Activated CD4-positive, alpha-beta T cell treated with anti-CD3 and anti-CD28 coated beads for 1 hour (primary cell): ENCODE results near the gene SLCO2A1.

ENCODE experiments used
- DNase-seq: peaks from one replicate; pipeline ENCODE4 v3.0.0-alpha.2; 2020

Gene SLCO2A1

DNA sequence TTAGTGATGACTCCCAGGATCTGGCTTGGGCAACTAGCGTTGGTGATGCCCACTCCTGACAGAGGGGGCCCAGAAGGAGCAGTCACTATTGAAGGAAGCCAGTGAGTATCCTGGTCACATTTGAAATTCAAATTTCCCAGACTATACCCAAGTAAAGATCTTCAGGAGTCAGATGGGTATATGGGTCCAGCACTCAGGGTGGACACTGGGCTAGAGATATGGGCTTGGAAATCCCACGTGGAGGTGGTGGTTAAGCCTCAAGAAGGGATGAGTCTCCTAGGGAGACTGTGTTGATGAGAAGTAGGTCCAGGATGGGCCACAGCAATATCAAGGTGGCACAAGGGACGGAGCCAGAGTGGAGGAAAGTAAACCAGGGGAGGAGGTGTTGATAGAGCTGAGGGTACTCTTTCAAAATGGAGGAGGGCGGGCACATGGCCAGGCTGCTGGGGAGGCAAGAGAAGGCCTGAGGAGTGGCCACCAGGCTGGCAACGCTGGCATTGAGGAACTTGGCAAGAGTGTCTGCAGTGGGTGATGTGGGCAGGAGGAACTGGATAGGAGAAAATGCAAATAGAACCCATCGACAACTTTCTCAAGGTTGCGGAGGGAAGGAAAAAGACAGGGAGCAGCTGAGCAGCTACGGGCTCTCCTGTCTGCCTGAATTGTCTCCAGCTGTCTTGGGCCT lies 3.7 kb upstream of the SLCO2A1 start:
- DNase-seq, result no peak

- DNase-seq, result no peak
Observed at GRCh38 chr3:134031348-134031915, 1.7 kb upstream of the SLCO2A1 start.

- no peak for DNase-seq
Observed at GRCh38 chr3:134030379-134031347, 938 bp upstream of the SLCO2A1 start.

DNA sequence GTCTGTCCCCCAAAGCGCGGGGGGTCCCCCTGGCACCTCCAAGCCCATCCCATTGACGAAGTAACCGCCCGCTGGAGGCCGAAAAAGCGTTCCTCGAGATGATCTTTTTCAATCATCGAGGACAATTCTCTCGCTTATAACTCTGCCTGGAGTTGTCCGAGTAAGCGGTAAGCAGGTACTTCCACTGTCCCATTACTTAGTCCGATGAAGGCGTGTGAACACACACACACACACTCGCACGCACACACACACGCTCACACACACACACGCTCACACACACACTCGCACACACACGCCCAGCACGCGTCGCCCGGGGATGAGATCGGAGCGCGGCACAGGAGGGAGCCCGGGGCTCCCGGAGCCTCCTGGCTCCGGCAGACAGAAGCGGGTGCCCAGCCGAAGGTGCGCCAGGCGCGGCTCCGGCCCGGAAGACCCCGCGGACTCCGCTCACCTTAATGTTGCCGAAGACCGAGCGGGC lies 430 bp downstream of the SLCO2A1 start:
- DNase-seq, result no peak

DNA sequence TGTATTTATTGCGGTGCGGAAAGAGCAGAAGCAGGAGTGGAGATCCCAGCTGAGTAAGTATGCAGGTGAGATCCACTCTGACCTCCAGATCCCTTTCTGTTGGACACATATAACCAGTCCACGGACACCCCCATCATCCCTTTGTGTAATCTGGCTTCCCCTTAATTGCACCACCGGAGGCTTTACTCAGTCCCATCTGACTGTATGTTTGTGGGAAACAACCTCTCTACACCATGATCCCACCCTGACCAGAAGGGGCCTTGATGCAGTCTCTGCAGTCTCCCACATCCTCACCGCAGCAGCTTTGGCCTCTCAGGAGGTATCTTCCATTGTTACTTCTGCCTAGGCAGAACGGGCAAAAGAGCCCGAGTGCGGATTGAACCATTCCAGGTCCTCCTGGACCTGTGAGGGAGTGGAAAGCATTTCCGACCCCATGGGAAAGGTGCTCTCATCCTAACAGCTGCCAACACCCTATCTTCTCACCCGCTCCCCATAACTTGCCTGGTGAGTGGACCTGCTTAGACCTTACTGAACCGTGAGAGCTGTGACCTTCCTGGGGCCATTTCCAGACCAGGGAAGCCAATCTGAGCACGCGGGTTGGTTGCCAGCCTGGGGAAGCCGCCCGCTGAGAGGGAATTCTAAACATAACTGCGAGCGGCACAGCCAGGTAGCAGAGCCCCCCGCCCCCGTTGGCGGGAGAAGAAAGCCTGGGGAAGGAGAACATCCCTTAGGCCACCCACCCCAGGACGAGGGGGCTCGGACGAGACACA lies 1.1 kb downstream of the SLCO2A1 start:
- no peak for DNase-seq

DNA sequence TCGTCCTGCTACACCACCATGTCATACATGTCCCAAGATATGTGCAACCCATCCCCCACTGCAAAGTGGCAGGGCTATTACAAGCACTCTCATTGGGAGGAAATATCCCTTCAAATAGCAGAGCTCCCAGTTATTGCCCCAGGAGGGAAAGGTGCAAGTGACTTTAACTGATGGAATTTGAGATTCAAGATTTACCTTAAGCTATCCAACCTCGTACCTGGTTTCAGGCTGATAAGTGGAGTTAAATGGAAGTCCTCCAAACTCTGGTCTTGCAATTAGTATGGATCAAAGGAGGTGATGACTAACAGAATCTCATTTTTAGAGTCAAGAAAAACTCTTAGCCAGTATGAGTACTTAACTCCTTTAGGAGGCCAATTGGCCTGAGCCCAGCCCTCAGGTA lies 2.1 kb downstream of the SLCO2A1 start:
- no peak for DNase-seq

DNA sequence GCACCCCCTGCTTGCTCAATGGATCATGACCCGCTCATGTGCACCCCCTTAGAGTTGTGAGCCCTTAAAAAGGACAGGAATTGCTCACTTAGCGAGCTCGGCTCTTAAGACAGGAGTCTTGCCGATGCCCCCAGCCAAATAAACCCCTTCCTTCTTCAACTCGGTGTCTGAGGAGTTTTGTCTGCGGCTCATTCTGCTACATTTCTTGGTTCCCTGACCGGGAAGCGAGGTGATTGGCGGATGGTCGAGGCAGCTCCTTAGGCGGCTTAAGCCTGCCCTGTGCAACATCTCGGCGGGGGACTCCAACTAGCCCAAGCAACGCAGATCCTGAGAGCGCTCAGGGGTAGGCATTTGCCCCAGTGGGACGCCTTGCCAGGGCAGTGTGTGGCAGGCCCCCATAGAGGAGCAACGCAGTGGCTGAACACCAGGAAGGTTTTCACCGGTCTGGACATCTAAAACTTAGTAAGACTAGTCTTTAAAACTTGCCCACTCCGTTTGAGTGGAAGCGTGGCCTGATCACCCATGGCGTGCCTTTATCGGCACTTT lies 9.5 kb downstream of the SLCO2A1 start:
- no peak for DNase-seq

DNA sequence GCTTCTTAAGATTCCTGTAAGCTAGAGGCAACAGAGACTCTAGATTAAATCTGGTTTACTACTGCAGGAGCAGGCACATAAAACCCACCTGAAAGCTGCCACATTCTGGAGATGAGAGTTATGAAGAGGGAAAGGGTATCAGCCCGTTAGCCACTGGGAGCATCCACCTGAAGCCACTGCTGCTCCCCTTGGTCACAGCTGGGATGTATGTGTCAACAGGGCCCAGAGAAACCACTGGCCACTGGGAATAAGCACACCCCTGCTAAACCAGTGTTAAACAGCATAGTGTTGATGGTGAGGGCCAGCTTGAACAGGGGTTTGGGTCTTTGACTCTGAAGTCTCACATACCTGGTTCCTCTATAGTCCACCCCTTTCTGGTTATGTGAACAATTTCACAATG lies 10.9 kb downstream of the SLCO2A1 start:
- DNase-seq, result no peak

- DNase-seq, result no peak
Observed at GRCh38 chr3:134018406-134018805, 11.3 kb downstream of the SLCO2A1 start.

DNA sequence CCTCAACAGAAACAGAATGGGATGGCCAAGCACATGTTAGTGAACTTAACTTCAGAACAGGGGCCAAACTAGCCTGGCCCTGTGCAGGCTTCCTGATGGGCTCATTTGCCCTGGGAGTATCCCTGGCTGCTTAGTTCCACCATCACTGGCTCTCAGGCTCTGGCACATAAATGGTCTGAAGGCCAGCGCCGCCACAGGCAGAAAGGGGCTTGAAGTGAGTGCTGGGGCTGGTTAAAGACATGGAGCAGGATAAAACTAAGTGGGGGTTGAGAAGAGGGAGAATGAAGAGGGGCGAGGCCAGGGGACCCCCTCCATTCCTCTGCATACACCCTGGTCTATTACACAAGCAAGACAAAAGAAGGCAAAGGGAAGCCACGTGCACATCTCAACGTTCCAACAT lies 12.2 kb downstream of the SLCO2A1 start:
- no peak for DNase-seq

DNA sequence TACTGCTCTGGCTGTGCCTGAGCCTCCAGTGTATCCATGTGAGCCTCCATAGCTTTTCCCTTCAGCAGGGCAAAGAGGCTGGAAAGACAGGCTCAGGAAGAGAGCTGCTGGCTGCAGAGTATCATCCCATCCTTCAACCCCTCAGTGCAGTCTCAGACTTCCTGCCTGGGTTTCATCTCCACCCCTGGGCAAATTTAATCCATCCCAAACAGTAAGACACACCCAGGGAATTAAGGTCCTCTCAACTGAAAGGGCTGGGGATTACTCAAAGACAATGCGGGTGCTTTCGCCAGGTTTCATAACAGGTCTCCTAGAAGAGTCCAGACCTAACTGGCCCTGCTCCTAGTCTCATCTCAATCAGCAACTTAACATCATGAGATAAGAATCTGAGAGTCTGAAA lies 15.5 kb downstream of the SLCO2A1 start:
- DNase-seq, result no peak

DNA sequence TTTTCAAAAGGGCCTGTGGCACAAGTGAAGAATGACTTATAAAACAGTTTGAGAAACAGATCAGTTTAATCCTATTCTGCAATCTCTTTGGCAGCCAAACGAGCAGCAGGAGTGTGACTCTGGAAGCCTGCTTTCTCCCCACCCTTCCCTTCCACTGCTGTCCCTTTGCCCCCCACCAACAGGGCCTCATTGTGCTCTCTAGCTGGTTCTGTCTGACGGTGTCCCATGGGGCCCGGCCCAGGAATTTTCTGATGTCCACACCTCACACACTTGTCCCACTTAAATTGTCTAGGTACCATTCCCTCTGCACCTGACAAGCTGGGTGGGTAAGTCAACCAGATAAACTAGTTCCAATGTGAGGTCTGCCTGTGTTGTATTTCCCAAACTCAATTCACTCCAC lies 16.4 kb downstream of the SLCO2A1 start:
- no peak for DNase-seq

GRCh38 chr3:134009345-134010000 lies 20.3 kb downstream of the SLCO2A1 start:
- no peak for DNase-seq

DNA sequence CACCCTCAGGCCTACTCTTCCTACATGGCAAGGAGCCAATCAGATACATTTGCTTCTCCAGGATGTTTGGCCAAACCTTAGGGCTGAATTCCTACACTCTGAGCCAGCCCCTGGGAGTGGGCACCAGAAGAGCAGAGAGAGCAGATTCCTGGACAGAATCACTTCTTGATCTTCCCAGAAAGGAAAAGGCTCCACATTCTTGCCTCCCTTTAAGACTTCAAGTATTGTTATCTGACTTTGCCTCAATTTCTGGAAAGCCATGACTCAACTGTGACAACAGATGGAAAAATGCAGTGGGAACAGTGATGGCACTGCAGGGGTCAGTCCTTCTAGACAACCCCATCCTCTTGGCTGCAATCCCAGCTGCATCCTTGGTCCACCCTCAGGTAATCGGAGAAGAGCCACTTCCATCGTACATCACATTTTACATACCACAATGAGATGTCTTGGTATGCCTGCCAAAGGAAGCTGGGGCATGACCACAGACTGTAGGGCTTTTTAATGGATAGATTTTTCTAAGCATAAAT lies 21.0 kb downstream of the SLCO2A1 start:
- DNase-seq, result no peak

DNA sequence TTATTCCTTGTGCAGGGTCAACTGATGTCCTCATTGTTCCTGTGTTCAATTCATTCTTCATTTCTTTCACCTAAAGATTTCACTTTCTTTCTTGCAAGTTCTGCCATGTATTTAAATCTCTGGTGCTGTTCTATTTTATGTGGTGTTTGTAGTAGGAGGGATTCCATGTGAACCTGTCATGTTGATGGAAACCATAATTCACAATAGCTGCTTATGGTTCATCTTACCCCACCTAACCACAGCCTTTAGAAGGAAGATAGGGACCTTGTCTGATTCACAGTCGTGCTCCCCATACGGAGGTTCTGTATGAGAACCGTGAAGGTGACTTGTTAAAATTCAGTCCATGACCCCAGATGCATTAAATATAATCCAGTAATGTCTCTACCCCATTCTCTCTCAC lies 21.9 kb downstream of the SLCO2A1 start:
- no peak for DNase-seq

- no peak for DNase-seq
Observed at GRCh38 chr3:134004841-134005240, 24.9 kb downstream of the SLCO2A1 start.

GRCh38 chr3:134003066-134003465 lies 26.7 kb downstream of the SLCO2A1 start:
- no peak for DNase-seq

DNA sequence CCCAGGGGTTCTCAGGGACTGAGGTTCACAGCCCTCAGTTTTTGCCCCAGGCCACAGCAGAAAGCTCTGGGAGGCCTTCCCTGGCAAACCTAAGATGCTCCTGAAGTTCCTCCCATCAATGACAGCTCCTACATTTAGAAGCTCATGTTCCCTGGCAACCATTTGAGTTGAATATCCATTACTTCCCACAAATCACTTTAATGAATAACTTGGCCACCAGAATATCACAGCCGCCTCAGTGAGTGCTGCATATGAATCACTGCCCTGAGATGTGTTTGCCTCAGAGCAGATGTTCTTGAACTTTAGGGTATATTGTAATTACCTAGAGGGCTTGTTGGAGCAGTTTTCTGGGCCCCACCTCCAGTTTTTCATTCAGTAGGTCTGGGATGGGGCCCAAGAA lies 27.4 kb downstream of the SLCO2A1 start:
- no peak for DNase-seq

- DNase-seq, result no peak
Observed at GRCh38 chr3:134001251-134001650, 28.5 kb downstream of the SLCO2A1 start.

DNA sequence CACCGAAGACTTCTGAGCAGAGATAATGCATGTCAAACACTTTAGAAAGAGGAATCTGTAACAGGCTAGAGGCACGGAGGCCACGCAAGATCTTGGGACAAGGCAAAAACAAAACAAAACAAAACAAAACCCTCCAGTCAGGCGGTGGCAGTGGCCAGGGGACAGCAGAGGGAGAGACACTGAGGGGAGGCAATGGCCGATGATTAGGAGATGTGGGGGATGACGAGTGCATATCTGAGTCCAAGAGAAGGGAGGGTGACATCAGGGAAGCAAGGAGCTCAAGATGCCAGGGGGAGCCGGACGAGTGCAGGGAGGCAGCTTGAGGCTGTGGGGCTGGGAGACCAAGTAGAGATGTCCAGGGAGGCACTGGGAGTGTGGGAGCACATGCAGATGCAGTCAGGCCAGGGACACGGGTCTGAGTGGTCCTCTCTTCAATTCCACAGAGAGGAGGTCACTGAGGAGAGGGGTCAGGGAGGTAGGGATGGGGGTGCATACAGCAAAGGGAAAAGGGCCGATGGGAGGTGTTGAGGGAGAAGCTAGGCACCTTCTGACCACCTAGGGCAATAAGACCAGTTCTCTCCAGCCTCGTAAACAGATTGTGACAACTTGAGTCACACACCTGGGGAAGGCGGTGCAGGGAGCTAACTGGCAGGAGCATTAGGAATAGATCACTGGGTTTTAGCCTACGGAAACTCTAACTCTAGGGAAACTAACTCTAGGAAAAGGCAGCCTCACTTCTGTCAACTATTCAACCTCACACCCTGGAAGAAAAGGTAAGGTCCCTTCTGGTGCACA lies 29.6 kb downstream of the SLCO2A1 start:
- no peak for DNase-seq

DNA sequence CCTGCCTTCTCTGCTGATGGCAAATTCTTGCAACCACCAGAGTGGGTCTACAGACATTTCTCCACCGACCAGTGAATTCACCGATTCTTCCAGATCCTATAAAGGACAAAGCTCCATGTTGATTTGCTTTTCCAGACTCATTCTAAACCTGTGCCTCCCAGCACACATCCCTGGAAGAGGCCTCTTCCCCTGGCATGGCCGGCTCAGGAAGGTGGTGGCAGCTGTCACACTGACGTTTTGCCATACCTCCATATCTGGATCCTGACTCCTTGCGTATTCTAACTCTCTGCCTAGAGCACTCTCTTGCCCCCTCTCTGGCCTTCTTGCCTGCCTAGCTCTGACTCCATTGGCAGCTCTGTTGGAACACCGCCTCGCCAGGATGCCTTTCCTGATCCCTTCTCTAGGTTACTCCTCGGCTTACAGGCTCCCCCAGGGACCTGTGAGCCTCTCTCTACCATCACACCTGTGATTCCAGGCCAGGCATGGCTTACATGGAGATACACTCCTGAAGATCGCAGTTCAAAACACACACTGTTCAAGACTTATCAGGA lies 31.0 kb downstream of the SLCO2A1 start:
- no peak for DNase-seq
